Stimulated activated CD4-positive, alpha-beta T cell treated with anti-CD3 and anti-CD28 coated beads, Interleukin-2, amount 100 ng/mL, for 24 hours (primary cell): Measurements from ENCODE around the gene CFAP54.
A peak's percentile ranks its signal among the peaks of the same experiment; 100 is the strongest.

Experiments
- DNase-seq, 2 donors: peaks; one replicate each; pipeline ENCODE4 v3.0.0-alpha.2; 2020

Gene CFAP54

GRCh38 chr12:96906849-96907670, 417.7 kb downstream of the CFAP54 start, which contains the start of gene NEDD1:
TSS of gene NEDD1 (plus strand) at chr12:96907257. CDS start at chr12:96909760, 2,503 bp downstream.
- peak; percentile 83 to 89 for DNase-seq

GRCh38 chr12:96907671-96908422, 418.5 kb downstream of the CFAP54 start:
- DNase-seq = peak; percentile 26 to 28

GRCh38 chr12:96908423-96908675, 419.0 kb downstream of the CFAP54 start:
- DNase-seq = no peak

GRCh38 chr12:96912261-96912660, 422.9 kb downstream of the CFAP54 start:
- no peak for DNase-seq

GRCh38 chr12:96912943-96913342, 423.6 kb downstream of the CFAP54 start:
- no peak for DNase-seq

- DNase-seq = no peak
Measured at GRCh38 chr12:96919510-96920210, 430.3 kb downstream of the CFAP54 start.
